Measurements from ENCODE around the gene TENM3. TPM values are rescaled to one million over a fixed set of nuclear protein-coding genes. Genes with fewer than 3 reads are reported as not detected.

The TENM3 gene
- total and polyA plus RNA-seq, 2 experiments from 2014 or later, result 16.1 to 70.9 TPM

DNA sequence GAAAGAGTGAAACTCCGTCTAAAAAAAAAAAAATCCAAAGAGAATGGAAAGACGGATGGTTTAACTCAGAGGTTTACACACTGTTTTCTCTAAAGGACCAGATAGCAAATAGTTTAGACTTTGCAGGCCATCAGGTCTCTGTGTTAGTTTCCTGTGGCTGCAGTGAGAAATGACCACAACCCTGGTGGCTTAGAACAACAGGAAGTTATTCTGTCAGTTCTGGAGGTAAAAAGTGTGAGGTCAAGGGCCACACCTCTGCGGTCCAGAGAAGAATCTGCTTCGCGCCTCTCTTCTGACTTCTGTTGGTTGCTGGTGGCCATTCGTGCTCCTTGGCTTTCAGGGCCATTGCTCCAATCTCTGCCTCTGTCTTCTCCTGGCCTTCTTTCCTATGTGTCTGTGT lies 76.9 kb downstream of the TENM3 start:
- TF ChIP-seq, protein P1, sequence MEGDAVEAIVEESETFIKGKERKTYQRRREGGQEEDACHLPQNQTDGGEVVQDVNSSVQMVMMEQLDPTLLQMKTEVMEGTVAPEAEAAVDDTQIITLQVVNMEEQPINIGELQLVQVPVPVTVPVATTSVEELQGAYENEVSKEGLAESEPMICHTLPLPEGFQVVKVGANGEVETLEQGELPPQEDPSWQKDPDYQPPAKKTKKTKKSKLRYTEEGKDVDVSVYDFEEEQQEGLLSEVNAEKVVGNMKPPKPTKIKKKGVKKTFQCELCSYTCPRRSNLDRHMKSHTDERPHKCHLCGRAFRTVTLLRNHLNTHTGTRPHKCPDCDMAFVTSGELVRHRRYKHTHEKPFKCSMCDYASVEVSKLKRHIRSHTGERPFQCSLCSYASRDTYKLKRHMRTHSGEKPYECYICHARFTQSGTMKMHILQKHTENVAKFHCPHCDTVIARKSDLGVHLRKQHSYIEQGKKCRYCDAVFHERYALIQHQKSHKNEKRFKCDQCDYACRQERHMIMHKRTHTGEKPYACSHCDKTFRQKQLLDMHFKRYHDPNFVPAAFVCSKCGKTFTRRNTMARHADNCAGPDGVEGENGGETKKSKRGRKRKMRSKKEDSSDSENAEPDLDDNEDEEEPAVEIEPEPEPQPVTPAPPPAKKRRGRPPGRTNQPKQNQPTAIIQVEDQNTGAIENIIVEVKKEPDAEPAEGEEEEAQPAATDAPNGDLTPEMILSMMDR (IDR thresholded peaks at IDR 0.05; ENCODE audit: poor library complexity), result no peak
- TF ChIP-seq EZH2phosphoT487 (IDR thresholded peaks at IDR 0.05; ENCODE audit: low read depth, severe bottlenecking, unreplicated experiment) (no peak), EZH2 (IDR thresholded peaks at IDR 0.05; ENCODE audit: borderline replicate concordance) (no peak)
- no peaks in the 10 kb centered on the region for H3K27me3 ChIP-seq
- H3K79me2 ChIP-seq, result no peaks in the 10 kb centered on the region
- no peaks in the 10 kb centered on the region for H3K36me3 ChIP-seq (replicated peaks; ENCODE audit: insufficient read depth, low read depth)
- no peak overlapping the region for H3K4me3 ChIP-seq
- DNase-seq (ENCODE audit: low spot score), result no peak
- H3K9me3 ChIP-seq (ENCODE audit: low read depth), result no peaks in the 10 kb centered on the region
- no peak overlapping the region for H3K27ac ChIP-seq
- H3K4me1 ChIP-seq (ENCODE audit: insufficient read depth), result no peaks in the 10 kb centered on the region
- 88% methylated on average over 6 of the region's 6 CpGs for WGBS (ENCODE audit: low lambda C conversion rate, missing lambda C conversion rate)
- no peak overlapping the region for H3K4me2 ChIP-seq
- H2AFZ ChIP-seq, result no peak overlapping the region
- H4K20me1 ChIP-seq (ENCODE audit: insufficient read depth, poor library complexity, severe bottlenecking), result no peaks in the 10 kb centered on the region
- H3K9me2 ChIP-seq (replicated peaks; ENCODE audit: insufficient read depth), result no peaks in the 10 kb centered on the region

DNA sequence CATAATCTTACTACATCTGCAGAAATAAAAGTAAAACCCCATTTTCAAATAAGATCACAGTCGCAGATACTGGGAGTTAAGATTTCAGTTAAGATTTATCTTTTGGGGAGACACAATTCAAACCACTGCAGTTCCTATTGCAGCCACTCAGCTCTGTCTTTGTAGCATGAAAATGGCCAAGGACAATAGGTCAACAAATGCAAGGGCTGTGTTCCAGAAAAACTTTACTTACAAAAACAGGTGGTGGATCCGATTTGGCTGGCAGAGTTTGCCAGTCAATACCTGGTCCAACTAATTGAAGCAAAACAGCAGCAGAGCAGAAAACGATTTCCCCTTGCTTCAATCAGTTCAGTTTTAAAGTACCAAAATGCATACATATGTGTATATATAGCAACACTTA lies 77.4 kb downstream of the TENM3 start:
- WGBS (ENCODE audit: low lambda C conversion rate, missing lambda C conversion rate), result 94% methylated on average over 3 of the region's 3 CpGs
- H2AFZ ChIP-seq, result no peak overlapping the region
- TF ChIP-seq, protein P1 (IDR thresholded peaks at IDR 0.05; ENCODE audit: poor library complexity), result no peak
- TF ChIP-seq EZH2phosphoT487 (IDR thresholded peaks at IDR 0.05; ENCODE audit: low read depth, severe bottlenecking, unreplicated experiment) (no peak), EZH2 (IDR thresholded peaks at IDR 0.05; ENCODE audit: borderline replicate concordance) (no peak)

DNA sequence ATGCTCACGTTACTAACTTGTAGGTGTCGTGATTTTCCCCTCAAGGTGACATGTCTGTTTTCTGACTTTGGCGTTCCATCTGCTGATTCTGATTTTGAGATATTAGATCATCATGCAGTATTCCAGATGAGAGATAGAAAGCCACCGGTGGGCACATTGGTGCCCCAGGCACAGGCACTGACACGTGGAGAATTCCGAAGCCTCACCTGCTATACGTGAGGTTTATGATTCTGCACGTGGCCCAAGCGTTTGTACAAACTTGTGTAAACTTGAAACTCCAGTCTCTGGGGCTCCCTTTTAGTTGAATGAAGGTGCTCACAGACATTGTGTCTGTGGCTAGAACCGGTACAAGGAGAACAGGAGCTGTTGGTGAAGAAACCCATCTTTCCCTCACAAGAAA lies 81.1 kb downstream of the TENM3 start:
- H3K9me3 ChIP-seq (ENCODE audit: low read depth), result no peaks in the 10 kb centered on the region
- TF ChIP-seq, protein P1 (IDR thresholded peaks at IDR 0.05; ENCODE audit: poor library complexity), result no peak
- TF ChIP-seq EZH2phosphoT487 (IDR thresholded peaks at IDR 0.05; ENCODE audit: low read depth, severe bottlenecking, unreplicated experiment) (no peak), EZH2 (IDR thresholded peaks at IDR 0.05; ENCODE audit: borderline replicate concordance) (no peak)
- no peak overlapping the region for H3K27ac ChIP-seq
- H3K9me2 ChIP-seq (replicated peaks; ENCODE audit: insufficient read depth), result no peaks in the 10 kb centered on the region
- 94% methylated on average over 10 of the region's 10 CpGs for WGBS (ENCODE audit: low lambda C conversion rate, missing lambda C conversion rate)
- no peak for DNase-seq (ENCODE audit: low spot score)
- H3K4me1 ChIP-seq (ENCODE audit: insufficient read depth), result no peaks in the 10 kb centered on the region
- no peak overlapping the region for H3K4me2 ChIP-seq
- H3K4me3 ChIP-seq, result no peak overlapping the region
- H3K36me3 ChIP-seq (replicated peaks; ENCODE audit: insufficient read depth, low read depth), result no peaks in the 10 kb centered on the region
- H3K79me2 ChIP-seq, result no peaks in the 10 kb centered on the region
- H3K27me3 ChIP-seq, result no peaks in the 10 kb centered on the region
- H2AFZ ChIP-seq, result no peak overlapping the region
- H4K20me1 ChIP-seq (ENCODE audit: insufficient read depth, poor library complexity, severe bottlenecking), result no peaks in the 10 kb centered on the region

More for the DNA sequence above, 77.4 kb downstream of the TENM3 start:
- Histone ChIP-seq H3K4me2 (no peak overlapping the region), H3K4me1 (ENCODE audit: insufficient read depth) (no peaks in the 10 kb centered on the region), H3K27ac (no peak overlapping the region), H4K20me1 (ENCODE audit: insufficient read depth, poor library complexity, severe bottlenecking) (no peaks in the 10 kb centered on the region), H3K9me3 (ENCODE audit: low read depth) (no peaks in the 10 kb centered on the region), H3K36me3 (replicated peaks; ENCODE audit: insufficient read depth, low read depth) (no peaks in the 10 kb centered on the region), H3K9me2 (replicated peaks; ENCODE audit: insufficient read depth) (no peaks in the 10 kb centered on the region), H3K27me3 (no peaks in the 10 kb centered on the region), H3K79me2 (no peaks in the 10 kb centered on the region), H3K4me3 (no peak overlapping the region)
- no peak for DNase-seq (ENCODE audit: low spot score)

DNA sequence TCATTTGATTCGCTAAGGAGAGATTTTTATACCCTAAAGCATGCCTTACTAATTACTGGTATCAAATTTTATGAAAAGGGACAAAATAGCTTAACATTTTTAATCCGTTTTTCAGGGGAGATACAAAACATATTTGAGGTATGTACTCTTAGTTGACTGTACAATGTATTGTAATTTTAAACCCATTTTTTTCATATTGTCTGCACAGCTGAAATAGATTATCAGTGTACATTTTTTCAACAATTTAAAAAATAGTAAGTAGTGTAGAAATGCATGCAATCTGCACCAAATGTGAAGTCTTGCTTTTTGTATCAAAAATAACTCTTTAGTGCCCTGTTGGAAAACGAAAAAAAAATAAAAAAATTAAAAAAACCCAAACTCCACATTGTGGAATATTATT lies 82.2 kb downstream of the TENM3 start:
- Histone ChIP-seq H3K36me3 (replicated peaks; ENCODE audit: insufficient read depth, low read depth) (no peaks in the 10 kb centered on the region), H2AFZ (no peak overlapping the region), H4K20me1 (ENCODE audit: insufficient read depth, poor library complexity, severe bottlenecking) (no peaks in the 10 kb centered on the region), H3K9me3 (ENCODE audit: low read depth) (no peaks in the 10 kb centered on the region), H3K4me2 (no peak overlapping the region), H3K4me3 (no peak overlapping the region), H3K27me3 (no peaks in the 10 kb centered on the region), H3K27ac (no peak overlapping the region), H3K9me2 (replicated peaks; ENCODE audit: insufficient read depth) (no peaks in the 10 kb centered on the region), H3K4me1 (ENCODE audit: insufficient read depth) (no peaks in the 10 kb centered on the region), H3K79me2 (no peaks in the 10 kb centered on the region)
- WGBS (ENCODE audit: low lambda C conversion rate, missing lambda C conversion rate), result 80% methylated on average over 3 of the region's 3 CpGs
- TF ChIP-seq, protein P1 (IDR thresholded peaks at IDR 0.05; ENCODE audit: poor library complexity), result no peak
- TF ChIP-seq EZH2phosphoT487 (IDR thresholded peaks at IDR 0.05; ENCODE audit: low read depth, severe bottlenecking, unreplicated experiment) (no peak), EZH2 (IDR thresholded peaks at IDR 0.05; ENCODE audit: borderline replicate concordance) (no peak)
- DNase-seq (ENCODE audit: low spot score), result no peak

All from hepatocyte (in vitro differentiated cells).